ENCODE results near the gene ATP9B. TPM values are rescaled to one million over a fixed set of nuclear protein-coding genes. Genes with fewer than 3 reads are reported as not detected.
A peak's percentile ranks its signal among the peaks of the same experiment; 100 is the strongest.

The ATP9B gene
- total RNA-seq, 1 experiment from 2014 or later, result 44.4 TPM

- H3K27me3 ChIP-seq (ENCODE audit: control insufficient read depth, insufficient read depth, low read length), result no peaks in the 10 kb centered on the region; the same call in 1 of the 2 replicates
- TF ChIP-seq SIN3A (IDR thresholded peaks at IDR 0.05; ENCODE audit: borderline replicate concordance, insufficient read depth, low read depth, low read length) (no peak), TCF7L2 (IDR thresholded peaks at IDR 0.05; ENCODE audit: low read depth, low read length) (no peak), CTCF (IDR thresholded peaks at IDR 0.05) (no peak), POLR2AphosphoS5 (IDR thresholded peaks at IDR 0.05; ENCODE audit: low read depth, low read length) (peak; percentile 60; the same call in 1 of the 2 replicates), REST (IDR thresholded peaks at IDR 0.05; ENCODE audit: insufficient read depth in 1 of 2, low read depth in 2 of 2, low read length in 1 of 2) (no peak)
- ChIA-PET CTCF (interaction anchor here (0.6 to 1.0 kb wide), 5 partner anchors 148 to 284 kb away, joined by 3 to 5 read pairs (median 4); no protein-coding TSS in a partner anchor), POLR2A (no interaction called here)
- intact Hi-C loops (cut with micrococcal nuclease; ENCODE audit: unreplicated experiment), result loop anchor here (1.0 to 2.0 kb wide), 2 partner anchors 148 to 263 kb away; no protein-coding TSS in a partner anchor
- DNase-seq (ENCODE audit: low read depth, low spot score), result no peak
- in situ Hi-C loops (cut with HindIII; ENCODE audit: low pct_unique_long_range_greater_than_20kb, low sequenced_read_pairs), result no loop called here
- H3K9me3 ChIP-seq (ENCODE audit: control insufficient read depth, insufficient read depth, low read depth, low read length), result no peaks in the 10 kb centered on the region
- H3K27ac ChIP-seq (ENCODE audit: low read length), result no peak overlapping the region
- H3K4me1 ChIP-seq (ENCODE audit: control insufficient read depth, insufficient read depth, low read length), result no peaks in the 10 kb centered on the region; the same call in 1 of the 2 replicates
- H3K36me3 ChIP-seq (ENCODE audit: control insufficient read depth, insufficient read depth, low read length), result no peaks in the 10 kb centered on the region
- peak; percentile 73 for ATAC-seq
- no peak overlapping the region for H3K4me3 ChIP-seq (ENCODE audit: low read depth in 2 of 2, low read length in 2 of 2)
- BruUV-seq (replicated peaks), result no TSS peak
These were observed 311.9 kb downstream of the ATP9B start for GRCh38 chr18:79380816-79381806.

GRCh38 chr18:79381811-79382311 lies 312.7 kb downstream of the ATP9B start:
- in situ Hi-C loops (cut with HindIII; ENCODE audit: low pct_unique_long_range_greater_than_20kb, low sequenced_read_pairs) (no loop called here), intact Hi-C loops (cut with micrococcal nuclease; ENCODE audit: unreplicated experiment) (loop anchor here (2.0 kb wide), 1 partner anchor 147 kb away; no protein-coding TSS in a partner anchor)
- H3K4me3 ChIP-seq (ENCODE audit: low read depth in 2 of 2, low read length in 2 of 2), result no peak overlapping the region
- BruUV-seq (replicated peaks), result no TSS peak
- TF ChIP-seq REST (IDR thresholded peaks at IDR 0.05; ENCODE audit: insufficient read depth in 1 of 2, low read depth in 2 of 2, low read length in 1 of 2), result no peak
- no peak; the same call in 1 of the 2 replicates for TF ChIP-seq POLR2AphosphoS5 (IDR thresholded peaks at IDR 0.05; ENCODE audit: low read depth, low read length)
- TF ChIP-seq TCF7L2 (IDR thresholded peaks at IDR 0.05; ENCODE audit: low read depth, low read length), result no peak
- no peak for TF ChIP-seq CTCF (IDR thresholded peaks at IDR 0.05)
- TF ChIP-seq SIN3A (IDR thresholded peaks at IDR 0.05; ENCODE audit: borderline replicate concordance, insufficient read depth, low read depth, low read length), result no peak
- CTCF ChIA-PET, result interaction anchor here (0.6 to 1.0 kb wide), 3 partner anchors 148 to 260 kb away, joined by 3 to 4 read pairs (median 3); no protein-coding TSS in a partner anchor
- no peak for DNase-seq (ENCODE audit: low read depth, low spot score)
- ATAC-seq, result no peak
- H3K27me3 ChIP-seq (ENCODE audit: control insufficient read depth, insufficient read depth, low read length), result no peaks in the 10 kb centered on the region; the same call in 1 of the 2 replicates
- no peaks in the 10 kb centered on the region; the same call in 1 of the 2 replicates for H3K4me1 ChIP-seq (ENCODE audit: control insufficient read depth, insufficient read depth, low read length)
- H3K9me3 ChIP-seq (ENCODE audit: control insufficient read depth, insufficient read depth, low read depth, low read length), result no peaks in the 10 kb centered on the region
- no peaks in the 10 kb centered on the region for H3K36me3 ChIP-seq (ENCODE audit: control insufficient read depth, insufficient read depth, low read length)
- no peak overlapping the region for H3K27ac ChIP-seq (ENCODE audit: low read length)
- POLR2A ChIA-PET, result no interaction called here

All from Panc1 (cell line).